Liver (tissue), 9 donors: ENCODE data around the gene C12orf76. TPM values are rescaled to one million over a fixed set of nuclear protein-coding genes. Genes with fewer than 3 reads are reported as not detected.
"Not testable (repeated sequence)": the region's sequence is repeated elsewhere in the genome, so short reads cannot be mapped to it uniquely, and the experiment has no call there.

Source experiments
- DNase-seq: peaks from one replicate; pipeline ENCODE4 v3.0.0-alpha.2; 2017; ENCODE audit warnings: low spot score
- H3K27ac ChIP-seq, 2 donors: one replicate each; pipeline ENCODE4 v1.7.0; 2013; ENCODE audit warnings: inconsistent platforms in 2 of 2, low read length in 2 of 2, control low read depth in 1 of 2, low read depth in 1 of 2, mild to moderate bottlenecking in 1 of 2
- H3K27me3 ChIP-seq, 4 donors: one replicate each; pipeline versions ENCODE4 v1.6.1 to v1.7.0; 2013; ENCODE audit warnings: low read length in 3 of 4, inconsistent platforms in 1 of 4, mild to moderate bottlenecking in 1 of 4, moderate library complexity in 1 of 4; ENCODE audit not compliant: control insufficient read depth in 4 of 4, insufficient read depth in 4 of 4
- H3K36me3 ChIP-seq, 4 donors: one replicate each; pipeline versions ENCODE4 v1.6.1 to v1.7.0; 2013; ENCODE audit warnings: low read length in 3 of 4, mild to moderate bottlenecking in 3 of 4, low read depth in 1 of 4, moderate library complexity in 1 of 4; ENCODE audit not compliant: control insufficient read depth in 4 of 4, insufficient read depth in 3 of 4
- H3K4me1 ChIP-seq, 4 donors: one replicate each; pipeline versions ENCODE4 v1.6.1 to v1.7.0; 2013; ENCODE audit warnings: low read length in 3 of 4, mild to moderate bottlenecking in 3 of 4, moderate library complexity in 1 of 4; ENCODE audit not compliant: control insufficient read depth in 4 of 4, insufficient read depth in 4 of 4
- H3K4me3 ChIP-seq, 3 donors: one replicate each; pipeline versions ENCODE4 v1.6.1 to v1.7.0; 2013; ENCODE audit warnings: low read length in 3 of 3, control low read depth in 1 of 3, low read depth in 1 of 3, mild to moderate bottlenecking in 1 of 3
- H3K9ac ChIP-seq, 2 donors: one replicate each; pipeline ENCODE4 v1.7.0; 2013; ENCODE audit warnings: low read length in 2 of 2, mild to moderate bottlenecking in 2 of 2, moderate library complexity in 2 of 2, control low read depth in 1 of 2, low read depth in 1 of 2
- H3K9me3 ChIP-seq, 4 donors: one replicate each; pipeline versions ENCODE4 v1.6.1 to v1.7.0; 2013; ENCODE audit warnings: low read length in 3 of 4; ENCODE audit not compliant: control insufficient read depth in 4 of 4
- ATF3 ChIP-seq: IDR thresholded peaks from 2 replicates; pipeline ENCODE4 v1.6.1; 2016; ENCODE audit warnings: antibody characterized with exemption
- CTCF ChIP-seq: fragments of 150-350 bp; IDR thresholded peaks from 2 replicates; pipeline ENCODE4 v1.5.1; 2017; ENCODE audit warnings: improper control_type of control experiment, low read depth, low read length; ENCODE audit not compliant: missing input control
- EGR1 ChIP-seq, 2 donors: IDR thresholded peaks; 2 replicates each; pipeline ENCODE4 v1.6.1; 2016 to 2018; ENCODE audit warnings: antibody characterized with exemption in 2 of 2, low read depth in 2 of 2
- FOXA1 ChIP-seq: IDR thresholded peaks from 2 replicates; pipeline ENCODE4 v1.6.1; 2016; ENCODE audit warnings: antibody characterized with exemption
- FOXA2 ChIP-seq: IDR thresholded peaks from 2 replicates; pipeline ENCODE4 v1.6.1; 2016; ENCODE audit warnings: antibody characterized with exemption
- GABPA ChIP-seq, 2 donors: IDR thresholded peaks in 1 of 2; conservative IDR thresholded peaks in 1 of 2; 2 replicates each; pipeline ENCODE4 v1.6.1; 2016; ENCODE audit warnings: antibody characterized with exemption in 2 of 2, mild to moderate bottlenecking in 1 of 2, moderate library complexity in 1 of 2
- HNF4A ChIP-seq, 2 donors: conservative IDR thresholded peaks; 2 replicates each; pipeline ENCODE4 v1.6.1; 2016; ENCODE audit warnings: antibody characterized with exemption in 2 of 2, mild to moderate bottlenecking in 2 of 2
- JUND ChIP-seq, 2 donors: IDR thresholded peaks; 2 replicates each; pipeline ENCODE4 v1.6.1; 2016; ENCODE audit warnings: antibody characterized with exemption in 2 of 2
- MAX ChIP-seq: IDR thresholded peaks from 2 replicates; pipeline ENCODE4 v1.6.1; 2016; ENCODE audit warnings: antibody characterized with exemption
- RAD21 ChIP-seq, 2 donors: IDR thresholded peaks; 2 replicates each; pipeline ENCODE4 v1.6.1; 2016; ENCODE audit warnings: antibody characterized with exemption in 2 of 2, mild to moderate bottlenecking in 2 of 2
- RXRA ChIP-seq, 2 donors: IDR thresholded peaks; 2 replicates each; pipeline ENCODE4 v1.6.1; 2017 to 2018; ENCODE audit warnings: antibody characterized with exemption in 2 of 2, mild to moderate bottlenecking in 1 of 2
- TAF1 ChIP-seq: conservative IDR thresholded peaks from 2 replicates; pipeline ENCODE4 v1.6.1; 2016; ENCODE audit warnings: antibody characterized with exemption, mild to moderate bottlenecking
- YY1 ChIP-seq: IDR thresholded peaks from 2 replicates; pipeline ENCODE4 v1.6.1; 2016; ENCODE audit warnings: antibody characterized with exemption, mild to moderate bottlenecking
- ZBTB33 ChIP-seq: IDR thresholded peaks from 2 replicates; pipeline ENCODE4 v1.6.1; 2016; ENCODE audit warnings: antibody characterized with exemption
- WGBS: extraction: QIAGEN DNeasy Blood & Tissue Kit; methylation state at CpG from one replicate; pipeline ENCODE4 v1.1.7; 2013; 5-methylcytosine and 5-hydroxymethylcytosine counted together
- polyA plus RNA-seq, 2 donors: library from polyadenylated mRNA; stranded (reverse) in 1 of 2; unstranded in 1 of 2; fragments of 200-250 nt in 1 of 2; fragments of >200 nt in 1 of 2; fragmentation: Nextera tagmentation in 1 of 2; extraction: Ambion mirVana in 1 of 2; gene quantifications; one replicate each; pipeline versions ENCODE4 v1.2.1 to v1.2.3, GENCODE V29; 2013 to 2015
- total RNA-seq, 2 donors: library from RNA; depleted of rRNA; stranded (reverse); fragments of >200 nt; gene quantifications; one replicate each; pipeline ENCODE4 v1.2.3, GENCODE V29; 2014
- donor health status: healthy.
- donor health status: healthy.
- donor health status: healthy.
- donor health status: healthy.
- donor health status: healthy.

C12orf76 gene
- total and polyA plus RNA-seq, 4 donors = 5.6 to 22.4 (median 6.1) TPM

- no peak for TF ChIP-seq ZBTB33
- TF ChIP-seq GABPA (IDR thresholded peaks at IDR 0.05 in 1 of 2, conservative IDR thresholded peaks at IDR 0.05 in 1 of 2) = no peak
- TF ChIP-seq RAD21 (IDR thresholded peaks at IDR 0.05) = no peak
These were observed 11.3 kb upstream of the C12orf76 start (continued) for GRCh38 chr12:110059651-110060000.

GRCh38 chr12:110058875-110059615 is 10.7 kb upstream of the C12orf76 start:
- DNase-seq = no peak
- H3K27ac ChIP-seq = no peak overlapping the region
- no peaks in the 10 kb centered on the region for H3K36me3 ChIP-seq
- H3K4me1 ChIP-seq = no peaks in the 10 kb centered on the region
- no peaks in the 10 kb centered on the region for H3K9me3 ChIP-seq
- 94% methylated on average over 9 of the region's 9 CpGs for WGBS
- no peak overlapping the region for H3K9ac ChIP-seq
- no peaks in the 10 kb centered on the region for H3K27me3 ChIP-seq
- TF ChIP-seq ZBTB33 (no peak), HNF4A (conservative IDR thresholded peaks at IDR 0.05) (no peak), MAX (no peak), FOXA1 (no peak), EGR1 (IDR thresholded peaks at IDR 0.05; ENCODE audit: low read depth in 2 of 2) (no peak), JUND (IDR thresholded peaks at IDR 0.05) (no peak), GABPA (IDR thresholded peaks at IDR 0.05 in 1 of 2, conservative IDR thresholded peaks at IDR 0.05 in 1 of 2) (no peak), TAF1 (no peak), FOXA2 (no peak), RAD21 (IDR thresholded peaks at IDR 0.05) (no peak), CTCF (no peak), RXRA (IDR thresholded peaks at IDR 0.05) (no peak), YY1 (no peak), ATF3 (no peak)
- no peak overlapping the region for H3K4me3 ChIP-seq

- H3K27me3 ChIP-seq, H3K9me3 ChIP-seq, H3K9ac ChIP-seq, DNase-seq, H3K27ac ChIP-seq, H3K4me1 ChIP-seq, H3K4me3 ChIP-seq, H3K36me3 ChIP-seq: not testable (repeated sequence)
- 88% methylated on average over 3 of the region's 3 CpGs for WGBS
These were observed 8.3 kb upstream of the C12orf76 start for GRCh38 chr12:110056643-110057042.

- 72% methylated on average over 11 of the region's 11 CpGs for WGBS
- not testable (repeated sequence) for H3K9me3 ChIP-seq, DNase-seq, H3K36me3 ChIP-seq, H3K4me1 ChIP-seq, H3K27me3 ChIP-seq, H3K27ac ChIP-seq, H3K9ac ChIP-seq, H3K4me3 ChIP-seq
These were observed 7.3 kb upstream of the C12orf76 start for GRCh38 chr12:110055375-110056352.
